GM21528 (cell line): Measurements from ENCODE around the gene ASIC2.

Source experiments
- ATAC-seq: cut with Tn5 transposase; IDR thresholded peaks from one replicate; pipeline ENCODE4 v1.9.1; 2021; ENCODE audit warnings: mild to moderate bottlenecking, moderate library complexity; ENCODE audit not compliant: unreplicated experiment, low FRiP score

ASIC2 gene

GRCh38 chr17:33040461-33040860, 252.6 kb downstream of the ASIC2 start:
- no peak for ATAC-seq

- ATAC-seq, result no peak
Measured at GRCh38 chr17:33039874-33040273, 253.2 kb downstream of the ASIC2 start.

GRCh38 chr17:33038740-33039139, 254.4 kb downstream of the ASIC2 start:
- no peak for ATAC-seq

- no peak for ATAC-seq
Measured at GRCh38 chr17:33033176-33033575, 259.9 kb downstream of the ASIC2 start.

- ATAC-seq, result no peak
Measured at GRCh38 chr17:33028778-33029177, 264.3 kb downstream of the ASIC2 start.

GRCh38 chr17:33028061-33028460, 265.0 kb downstream of the ASIC2 start:
- no peak for ATAC-seq

- ATAC-seq, result no peak
Measured at GRCh38 chr17:33024688-33025486, 268.2 kb downstream of the ASIC2 start.

- no peak for ATAC-seq
Measured at GRCh38 chr17:33023790-33024189, 269.3 kb downstream of the ASIC2 start.

GRCh38 chr17:33021731-33022408, 271.2 kb downstream of the ASIC2 start:
- no peak for ATAC-seq

- ATAC-seq, result no peak
Measured at GRCh38 chr17:33019161-33019890, 273.8 kb downstream of the ASIC2 start.

GRCh38 chr17:33017366-33017765, 275.7 kb downstream of the ASIC2 start:
- no peak for ATAC-seq

GRCh38 chr17:33016920-33017319, 276.2 kb downstream of the ASIC2 start:
- no peak for ATAC-seq

GRCh38 chr17:33015716-33016346, 277.3 kb downstream of the ASIC2 start:
- no peak for ATAC-seq

GRCh38 chr17:33014751-33015150, 278.3 kb downstream of the ASIC2 start:
- no peak for ATAC-seq

GRCh38 chr17:33013596-33014375, 279.3 kb downstream of the ASIC2 start:
- ATAC-seq, result no peak

- ATAC-seq, result no peak
Measured at GRCh38 chr17:33012522-33013033, 280.5 kb downstream of the ASIC2 start.

- ATAC-seq, result no peak
Measured at GRCh38 chr17:33009636-33010035, 283.5 kb downstream of the ASIC2 start.

- ATAC-seq, result no peak
Measured at GRCh38 chr17:33007186-33007585, 285.9 kb downstream of the ASIC2 start.

GRCh38 chr17:33002246-33002645, 290.8 kb downstream of the ASIC2 start:
- no peak for ATAC-seq

GRCh38 chr17:32998887-32999228, 294.2 kb downstream of the ASIC2 start:
- ATAC-seq, result no peak
